OCI-LY7 (cell line): Measurements from ENCODE around the gene NBEAL2.

Experiments used
- CTCF ChIP-seq: fragments of 200-600 bp; sonication (generic); conservative IDR thresholded peaks from 2 replicates; pipeline ENCODE4 v1.5.1; 2014; ENCODE audit warnings: mild to moderate bottlenecking, antibody characterized with exemption, low read length, moderate library complexity, mixed read lengths
- EZH2phosphoT487 ChIP-seq: fragments of 200-600 bp; sonication (generic); IDR thresholded peaks from 2 replicates; pipeline ENCODE4 v1.6.1; 2018; ENCODE audit warnings: low read depth, borderline replicate concordance, mild to moderate bottlenecking, mixed run types, antibody characterized with exemption, low read length, moderate library complexity, mixed read lengths

- TF ChIP-seq CTCF (no peak), EZH2phosphoT487 (no peak)
Measured at GRCh38 chr3:46959161-46959511, 20.3 kb upstream of the NBEAL2 start.
